B cell (primary cell): Measurements from ENCODE around the gene ELMO1. TPM values are rescaled to one million over a fixed set of nuclear protein-coding genes. Genes with fewer than 3 reads are reported as not detected.

Experiments used
- ATAC-seq: fragments of 200-7000 bp; cut with Tn5 transposase; one replicate; pipeline ENCODE4 v1.10.0; 2021; ENCODE audit warnings: low read depth, mild to moderate bottlenecking, moderate number of reproducible peaks, moderate library complexity
- CTCF ChIA-PET: fragments of 350-600 bp; sonication (Branson Sonifier 250); formaldehyde crosslinking; loops from one replicate; lab custom pipeline; 2021; ENCODE audit warnings: antibody characterized with exemption, inconsistent platforms; lab: Charles Lee
- POLR2A ChIA-PET: fragments of 350-600 bp; sonication (Branson Sonifier 250); formaldehyde crosslinking; loops from one replicate; lab custom pipeline; 2021; ENCODE audit warnings: antibody characterized with exemption; lab: Charles Lee
- DNase-seq: peaks from one replicate; pipeline ENCODE4 v3.0.0; 2013
- H2AFZ ChIP-seq: 2 replicates; pipeline ENCODE4 v1.6.1; 2012; ENCODE audit warnings: mild to moderate bottlenecking, low read depth, low read length; ENCODE audit not compliant: insufficient read depth, poor library complexity, severe bottlenecking
- H3K27ac ChIP-seq, 2 donors: 1 replicate in 1 of 2; 2 replicates in 1 of 2; pipeline ENCODE4 v1.5.1; 2012 to 2013; ENCODE audit warnings: low read length in 2 of 2, mild to moderate bottlenecking in 2 of 2, moderate library complexity in 1 of 2
- H3K27me3 ChIP-seq, 4 experiments: fragments of 200-600 bp in 1 of 4; sonication (generic) in 1 of 4; replicated peaks in 1 of 4; 1 replicate in 2 of 4; 2 replicates in 2 of 4; pipeline versions ENCODE4 v1.6.1 to v1.7.0; 2013 to 2016; ENCODE audit warnings: low read length in 3 of 4, mild to moderate bottlenecking in 2 of 4, mixed read lengths in 1 of 4, moderate library complexity in 1 of 4; ENCODE audit not compliant: insufficient read depth in 4 of 4, control insufficient read depth in 3 of 4; ENCODE audit errors: control extremely low read depth in 1 of 4
- H3K36me3 ChIP-seq, 2 experiments: replicated peaks in 1 of 2; 1 replicate in 1 of 2; 2 replicates in 1 of 2; pipeline versions ENCODE4 v1.6.1 to v1.7.1; 2013; ENCODE audit warnings: low read length in 1 of 2; ENCODE audit not compliant: insufficient read depth in 2 of 2, control insufficient read depth in 1 of 2; ENCODE audit errors: control extremely low read depth in 1 of 2, extremely low read depth in 1 of 2
- H3K4me1 ChIP-seq, 2 donors: fragments of 200-600 bp in 1 of 2; sonication (generic) in 1 of 2; 1 replicate in 1 of 2; 2 replicates in 1 of 2; pipeline versions ENCODE4 v1.5.1 to v1.6.1; 2013 to 2017; ENCODE audit warnings: low read length in 2 of 2; ENCODE audit not compliant: control insufficient read depth in 2 of 2, insufficient read depth in 2 of 2
- H3K4me2 ChIP-seq: replicated peaks from 2 replicates; pipeline ENCODE3; 2012; ENCODE audit warnings: mild to moderate bottlenecking, low read depth, low read length; ENCODE audit not compliant: poor library complexity, severe bottlenecking
- H3K4me3 ChIP-seq, 5 experiments: fragments of 200-600 bp in 1 of 5; sonication (generic) in 1 of 5; 1 replicate in 3 of 5; 2 replicates in 2 of 5; pipeline versions ENCODE4 v1.5.1 to v1.7.0; 2011 to 2016; ENCODE audit warnings: low read length in 4 of 5, mild to moderate bottlenecking in 4 of 5, low read depth in 2 of 5, control low read depth in 1 of 5, moderate library complexity in 1 of 5; ENCODE audit not compliant: insufficient read depth in 1 of 5; ENCODE audit errors: control extremely low read depth in 1 of 5, extremely low read depth in 1 of 5
- H3K79me2 ChIP-seq: fragments of 200-600 bp; sonication (generic); one replicate; pipeline ENCODE4 v1.6.0; 2016; ENCODE audit warnings: low read length; ENCODE audit not compliant: control insufficient read depth, insufficient read depth
- H3K9ac ChIP-seq: fragments of 200-600 bp; sonication (generic); 2 replicates; pipeline ENCODE4 v1.6.1; 2017; ENCODE audit warnings: mild to moderate bottlenecking, low read length, moderate library complexity
- H3K9me3 ChIP-seq, 3 donors: one replicate each; pipeline versions ENCODE4 v1.6.1 to v1.7.1; 2013; ENCODE audit warnings: low read length in 2 of 3; ENCODE audit not compliant: control insufficient read depth in 2 of 3, insufficient read depth in 1 of 3; ENCODE audit errors: control extremely low read depth in 1 of 3
- H4K20me1 ChIP-seq: 2 replicates; pipeline ENCODE4 v1.6.0; 2012; ENCODE audit warnings: mild to moderate bottlenecking, low read length; ENCODE audit not compliant: insufficient read depth, control insufficient read depth, poor library complexity, severe bottlenecking
- H3K27ac Mint-ChIP-seq: one replicate; pipeline ENCODE4 v1.8.0; 2021; ENCODE audit warnings: mixed read lengths
- H3K27me3 Mint-ChIP-seq: one replicate; pipeline ENCODE4 v1.8.0; 2021; ENCODE audit warnings: mixed read lengths
- H3K4me1 Mint-ChIP-seq: one replicate; pipeline ENCODE4 v1.8.0; 2021; ENCODE audit warnings: mixed read lengths
- H3K4me3 Mint-ChIP-seq: one replicate; pipeline ENCODE4 v1.8.0; 2021; ENCODE audit warnings: mixed read lengths
- H3K9me3 Mint-ChIP-seq: one replicate; pipeline ENCODE4 v1.8.0; 2022; ENCODE audit warnings: mixed read lengths; ENCODE audit not compliant: insufficient read depth
- EZH2 ChIP-seq: IDR thresholded peaks from 2 replicates; pipeline ENCODE4 v1.6.1; 2012; ENCODE audit warnings: borderline replicate concordance, low read depth, mild to moderate bottlenecking, moderate library complexity, low read length; ENCODE audit not compliant: insufficient read depth, poor library complexity, severe bottlenecking
- WGBS: methylation state at CpG from one replicate; pipeline ENCODE4 v1.1.5; 2013; ENCODE audit warnings: missing lambda C conversion rate; ENCODE audit not compliant: insufficient coverage; 5-methylcytosine and 5-hydroxymethylcytosine counted together
- intact Hi-C: fragments of 100-400 bp; cut with micrococcal nuclease; formaldehyde crosslinking; loops from one replicate; pipeline ENCODE4 v1.10.0; 2022
- polyA plus RNA-seq: library from polyadenylated mRNA; depleted of rRNA; stranded (reverse); fragments of >200 nt; gene quantifications from 2 replicates; pipeline ENCODE4 v1.2.3, GENCODE V29; 2012
- total RNA-seq, 2 donors: library from RNA; stranded (reverse); fragments of 120-200 nt in 1 of 2; gene quantifications; 1 replicate in 1 of 2; 2 replicates in 1 of 2; pipeline versions ENCODE4 v1.2.3 to v1.2.4, GENCODE V29; 2013 to 2022
- TF ChIP-seq, protein P1 (sequence below): fragments of 200-600 bp; IDR thresholded peaks from one replicate; pipeline ENCODE4 v1.8.0; 2022; ENCODE audit warnings: antibody characterized with exemption, mild to moderate bottlenecking

The ELMO1 gene
- total and polyA plus RNA-seq, 2 donors (not counting 1 experiment from before 2014, with no cell fraction given): 44.7 to 177 TPM

DNA sequence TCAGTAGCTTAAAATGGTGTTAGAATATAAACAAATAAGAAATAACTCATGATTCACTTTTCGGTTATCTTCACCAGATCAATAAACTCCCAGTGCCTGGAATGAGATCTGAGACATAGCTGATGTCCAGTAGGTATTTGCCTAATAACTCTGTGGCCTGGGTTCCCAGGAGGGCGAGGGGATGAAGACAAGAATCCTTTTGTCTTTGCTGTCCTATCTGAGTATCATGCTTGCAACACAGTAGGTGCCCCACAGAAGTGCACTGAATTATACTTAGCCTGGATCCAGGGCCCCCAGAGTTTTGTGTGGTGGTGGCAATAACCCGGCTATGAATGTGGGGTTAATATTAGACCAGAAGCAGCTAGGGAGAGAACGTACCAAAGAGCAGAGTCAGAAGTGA lies 374.3 kb downstream of the ELMO1 start:
- intact Hi-C loops: no loop called here
- H2AFZ ChIP-seq: no peak overlapping the region
- 100% methylated on average over 3 of the region's 4 CpGs for WGBS

DNA sequence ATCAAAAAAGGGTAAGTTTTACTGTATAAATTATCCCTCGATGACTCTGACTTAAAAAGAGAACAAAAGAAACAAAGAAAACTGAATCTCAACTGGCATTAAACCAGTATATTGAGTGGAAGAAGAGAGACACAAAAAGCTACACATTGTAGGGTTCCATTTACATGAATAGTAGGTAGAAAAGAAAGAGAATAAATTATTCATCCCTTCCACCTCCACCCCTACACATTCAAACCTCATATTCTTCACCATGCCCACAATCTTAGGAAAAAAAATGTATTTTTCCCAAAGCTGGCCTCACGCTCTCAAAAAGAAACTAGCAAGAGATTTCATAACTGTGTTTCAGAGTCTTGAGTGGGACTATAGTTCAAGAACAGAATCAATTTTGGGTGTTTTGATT lies 377.5 kb downstream of the ELMO1 start:
- no peaks in the 10 kb centered on the region for H3K9me3 ChIP-seq
- no peaks in the 10 kb centered on the region for H3K27me3 ChIP-seq
- Mint-ChIP-seq H3K9me3 (no peaks in the 10 kb centered on the region), H3K4me3 (no peak overlapping the region), H3K27me3 (no peaks in the 10 kb centered on the region), H3K27ac (no peak overlapping the region), H3K4me1 (peaks cover 4% of the 10 kb centered on the region)
- H3K4me1 ChIP-seq: no peaks in the 10 kb centered on the region
- no peak for TF ChIP-seq EZH2
- TF ChIP-seq, protein P1, sequence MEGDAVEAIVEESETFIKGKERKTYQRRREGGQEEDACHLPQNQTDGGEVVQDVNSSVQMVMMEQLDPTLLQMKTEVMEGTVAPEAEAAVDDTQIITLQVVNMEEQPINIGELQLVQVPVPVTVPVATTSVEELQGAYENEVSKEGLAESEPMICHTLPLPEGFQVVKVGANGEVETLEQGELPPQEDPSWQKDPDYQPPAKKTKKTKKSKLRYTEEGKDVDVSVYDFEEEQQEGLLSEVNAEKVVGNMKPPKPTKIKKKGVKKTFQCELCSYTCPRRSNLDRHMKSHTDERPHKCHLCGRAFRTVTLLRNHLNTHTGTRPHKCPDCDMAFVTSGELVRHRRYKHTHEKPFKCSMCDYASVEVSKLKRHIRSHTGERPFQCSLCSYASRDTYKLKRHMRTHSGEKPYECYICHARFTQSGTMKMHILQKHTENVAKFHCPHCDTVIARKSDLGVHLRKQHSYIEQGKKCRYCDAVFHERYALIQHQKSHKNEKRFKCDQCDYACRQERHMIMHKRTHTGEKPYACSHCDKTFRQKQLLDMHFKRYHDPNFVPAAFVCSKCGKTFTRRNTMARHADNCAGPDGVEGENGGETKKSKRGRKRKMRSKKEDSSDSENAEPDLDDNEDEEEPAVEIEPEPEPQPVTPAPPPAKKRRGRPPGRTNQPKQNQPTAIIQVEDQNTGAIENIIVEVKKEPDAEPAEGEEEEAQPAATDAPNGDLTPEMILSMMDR: no peak
- ChIA-PET CTCF (interaction anchor here (1.1 kb wide), 1 partner anchor 17 kb away, joined by 3 read pairs; no protein-coding TSS in a partner anchor), POLR2A (no interaction called here)
- H3K27ac ChIP-seq: no peak overlapping the region
- H2AFZ ChIP-seq: no peak overlapping the region
- ATAC-seq: no peak
- no CpG with 5 or more reads among the region's 2 CpGs for WGBS
- intact Hi-C loops: no loop called here
- H3K4me3 ChIP-seq: no peak overlapping the region
- H4K20me1 ChIP-seq: peaks cover 5% of the 10 kb centered on the region
- H3K79me2 ChIP-seq: no peaks in the 10 kb centered on the region
- DNase-seq: no peak
- no peak overlapping the region for H3K4me2 ChIP-seq
- no peak overlapping the region for H3K9ac ChIP-seq
- peaks cover 0 to 9% of the 10 kb centered on the region in 2 experiments for H3K36me3 ChIP-seq

More for the DNA sequence above, 374.3 kb downstream of the ELMO1 start:
- Histone ChIP-seq H3K79me2 (no peaks in the 10 kb centered on the region), H3K4me3 (no peak overlapping the region), H3K9me3 (no peaks in the 10 kb centered on the region), H3K4me2 (no peak overlapping the region), H3K36me3 (peaks cover 0 to 19% of the 10 kb centered on the region in 2 experiments), H3K9ac (no peak overlapping the region), H3K4me1 (no peaks in the 10 kb centered on the region), H3K27me3 (no peaks in the 10 kb centered on the region), H4K20me1 (peaks cover 5% of the 10 kb centered on the region), H3K27ac (no peak overlapping the region)
- POLR2A ChIA-PET: no interaction called here
- no peak overlapping the region for H3K4me3 Mint-ChIP-seq
- H3K4me1 Mint-ChIP-seq: no peaks in the 10 kb centered on the region
- TF ChIP-seq, protein P1: no peak
- TF ChIP-seq EZH2: no peak
- H3K9me3 Mint-ChIP-seq: no peaks in the 10 kb centered on the region
- no peaks in the 10 kb centered on the region for H3K27me3 Mint-ChIP-seq
- no peak overlapping the region for H3K27ac Mint-ChIP-seq
- DNase-seq: no peak
- no peak for ATAC-seq
- CTCF ChIA-PET: no interaction called here
